ENCODE data around the gene DUSP8.

- TF ChIP-seq KDM4B (IDR thresholded peaks at IDR 0.05; ENCODE audit: borderline replicate concordance in 2 of 2, low read depth in 1 of 2) (no peak), POLR2AphosphoS5 (IDR thresholded peaks at IDR 0.05; ENCODE audit: control insufficient read depth, insufficient read depth, low read depth, low read length) (no peak), CTCF (IDR thresholded peaks at IDR 0.05 in 2 of 3, conservative IDR thresholded peaks at IDR 0.05 in 1 of 3; ENCODE audit: insufficient read depth in 2 of 3, low read depth in 1 of 3, low read length in 3 of 3) (no peak), SNIP1 (IDR thresholded peaks at IDR 0.05; ENCODE audit: low read depth) (no peak), HNRNPH1 (optimal IDR thresholded peaks at IDR 0.05; ENCODE audit: low read depth, low read length) (no peak)
These were observed 2.8 kb downstream of the DUSP8 start for GRCh38 chr11:1569251-1569780.
